NCI-H1092 treated with DMSO at 0.1 percent for 48 hours (cell line): ENCODE results near the gene CCL24.
A peak's percentile ranks its signal among the peaks of the same experiment; 100 is the strongest.
"Not testable (repeated sequence)": the region's sequence is repeated elsewhere in the genome, so short reads cannot be mapped to it uniquely, and the experiment has no call there.

Experiments
- DNase-seq: peaks from one replicate; lab custom pipeline; 2025; lab: John Stamatoyannopoulos, UW

Gene CCL24

GRCh38 chr7:75819711-75820110, 6.1 kb upstream of the CCL24 start:
- DNase-seq = no peak

DNA sequence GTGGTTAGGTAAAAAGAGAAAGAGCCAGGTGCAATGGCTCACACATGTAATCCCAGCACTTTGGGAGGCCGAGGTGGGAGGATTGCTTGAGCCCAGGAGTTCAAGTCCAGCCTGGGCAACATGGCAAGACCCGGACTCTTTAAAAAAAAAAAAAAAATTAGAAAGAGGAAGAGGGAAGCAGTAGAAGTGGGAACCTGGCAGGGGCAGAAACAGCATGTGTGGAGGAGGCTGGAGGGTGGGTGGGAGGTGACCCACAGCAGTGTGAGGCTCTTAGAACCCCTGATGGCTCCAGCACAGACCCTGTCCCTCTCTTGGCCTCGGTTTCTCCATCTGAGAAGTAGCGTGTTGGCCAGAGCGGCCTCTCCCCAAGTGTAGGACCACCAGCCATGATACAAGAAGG, 4.9 kb upstream of the CCL24 start:
- no peak for DNase-seq

DNA sequence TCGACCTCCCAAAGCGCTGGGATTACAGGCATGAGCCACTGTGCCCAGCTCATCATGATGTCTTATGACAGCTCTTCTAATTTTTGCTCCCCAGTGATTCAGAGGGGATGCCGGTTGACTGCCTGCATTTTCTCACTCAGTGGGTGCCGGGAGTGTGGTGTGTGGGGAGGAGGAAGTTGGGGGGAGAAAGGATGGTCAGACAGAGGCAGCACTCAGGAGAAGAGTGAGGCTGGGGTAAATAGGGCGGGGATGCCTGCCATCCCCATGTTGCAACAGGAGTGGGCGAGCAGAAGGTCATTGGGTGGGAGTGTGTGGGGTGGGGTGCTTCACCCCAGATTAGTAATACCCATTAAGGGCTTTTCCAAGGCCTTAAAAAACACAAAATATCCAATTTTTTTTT, 3.5 kb upstream of the CCL24 start:
- no peak for DNase-seq

DNA sequence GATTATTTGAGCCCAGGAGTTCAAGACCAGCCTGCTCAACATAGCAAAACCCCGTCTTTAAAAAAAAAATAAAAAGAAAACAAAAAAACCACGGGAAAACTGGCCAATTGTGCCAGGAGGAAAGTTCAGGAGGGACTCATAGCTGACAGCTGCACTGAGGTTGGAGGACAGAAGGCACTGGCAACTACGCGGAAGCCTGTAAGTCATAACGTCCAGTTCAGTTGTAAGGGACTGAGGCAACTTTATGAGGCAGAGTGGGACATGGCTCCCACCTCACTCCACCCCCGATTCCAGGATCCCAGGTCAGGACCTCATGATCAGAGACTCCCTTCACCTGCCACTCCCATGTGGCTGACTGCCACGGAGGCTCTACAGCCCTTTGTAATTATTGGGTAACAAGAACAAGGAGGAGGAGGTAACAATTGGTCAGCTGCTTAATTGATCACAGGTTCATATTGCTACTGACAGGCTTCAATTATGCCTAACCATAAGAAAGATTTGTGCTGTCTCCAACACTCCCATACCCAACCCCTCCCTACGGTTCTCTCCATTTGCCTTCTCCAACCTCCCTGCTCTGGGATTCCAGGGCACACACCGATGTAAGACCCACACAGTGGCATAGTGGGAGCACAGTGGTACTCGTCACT, 1.9 kb upstream of the CCL24 start:
- DNase-seq = no peak

DNA sequence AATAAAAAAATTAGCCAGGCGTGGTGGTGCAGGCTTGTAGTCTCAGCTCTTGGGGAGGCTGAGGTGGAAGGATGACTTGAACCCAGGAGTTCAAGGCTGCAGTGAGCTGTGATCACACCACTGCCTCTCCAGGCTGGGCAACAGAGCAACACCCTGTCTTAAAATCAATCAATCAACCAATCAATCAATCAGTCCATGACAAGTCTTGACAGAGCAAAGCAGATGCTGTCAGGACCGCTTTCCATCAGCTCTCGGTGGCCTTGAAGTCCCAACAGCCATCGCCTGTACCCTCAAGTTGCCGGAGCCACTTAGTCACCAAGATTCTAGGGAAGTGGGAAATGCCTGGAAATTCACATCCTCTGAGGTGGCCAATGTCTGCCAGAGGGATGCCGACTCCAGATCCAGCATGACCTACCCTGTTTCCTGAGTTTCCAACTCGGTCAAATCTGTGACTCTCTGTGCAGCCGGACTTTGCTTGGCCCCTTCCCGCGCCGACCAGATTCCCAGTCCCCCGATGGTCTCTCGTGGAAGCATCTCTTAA, 871 bp upstream of the CCL24 start:
- no peak for DNase-seq

DNA sequence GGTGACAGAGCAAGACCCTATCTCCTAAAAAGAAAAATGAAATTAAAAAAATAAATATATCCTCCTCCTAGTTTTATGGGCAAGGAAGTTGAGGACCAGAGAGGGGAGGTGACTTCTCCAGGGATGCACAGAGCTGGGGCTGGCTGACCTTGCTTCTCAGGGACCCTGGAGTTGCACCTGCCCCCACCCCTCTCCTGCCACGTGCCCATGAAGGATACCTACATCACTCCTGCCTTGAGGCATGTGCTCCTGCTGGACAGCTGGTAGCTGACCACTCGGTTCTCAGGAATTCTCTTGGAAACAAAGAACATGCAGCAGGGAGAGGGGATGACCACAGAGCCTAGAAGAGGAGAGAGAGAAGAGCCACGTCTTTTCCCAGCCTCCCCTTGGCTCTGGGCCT, 522 bp downstream of the CCL24 start:
- no peak for DNase-seq

DNA sequence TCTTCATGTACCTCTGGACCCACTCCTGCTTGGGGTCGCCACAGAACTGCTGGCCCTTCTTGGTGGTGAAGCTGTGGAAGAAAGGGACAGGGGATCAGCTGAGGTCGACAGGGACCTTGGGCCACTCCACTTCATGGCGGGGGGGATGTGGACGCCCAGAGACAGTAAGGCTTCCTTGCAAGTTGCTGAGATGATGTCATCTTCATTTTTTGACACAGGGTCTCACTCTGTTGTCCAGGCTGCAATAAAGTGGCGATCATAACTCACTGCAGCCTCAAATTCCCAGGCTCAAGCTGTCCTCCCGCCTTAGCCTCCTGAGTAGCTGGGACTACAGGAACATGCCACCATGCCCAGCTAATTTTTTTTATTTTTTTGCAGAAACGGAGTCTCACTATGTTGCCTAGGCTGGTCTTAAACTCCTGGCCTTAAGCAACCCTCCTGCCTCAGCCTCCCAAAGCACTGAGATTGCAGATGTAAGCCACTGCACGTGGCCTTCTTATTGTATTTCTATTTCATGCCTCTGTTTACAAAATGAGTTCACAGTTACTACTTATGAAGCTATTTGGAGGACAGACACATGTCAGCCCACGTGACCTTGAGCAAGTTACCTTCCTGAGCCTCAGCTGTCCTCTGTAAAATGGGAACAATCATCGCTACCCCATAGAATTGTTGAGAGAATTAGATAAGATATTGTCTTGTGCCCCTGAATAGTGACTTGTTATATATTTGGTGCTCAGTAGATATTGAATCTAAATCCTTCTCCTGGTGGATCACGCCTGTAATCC, 1.5 kb downstream of the CCL24 start:
- DNase-seq = no peak

DNA sequence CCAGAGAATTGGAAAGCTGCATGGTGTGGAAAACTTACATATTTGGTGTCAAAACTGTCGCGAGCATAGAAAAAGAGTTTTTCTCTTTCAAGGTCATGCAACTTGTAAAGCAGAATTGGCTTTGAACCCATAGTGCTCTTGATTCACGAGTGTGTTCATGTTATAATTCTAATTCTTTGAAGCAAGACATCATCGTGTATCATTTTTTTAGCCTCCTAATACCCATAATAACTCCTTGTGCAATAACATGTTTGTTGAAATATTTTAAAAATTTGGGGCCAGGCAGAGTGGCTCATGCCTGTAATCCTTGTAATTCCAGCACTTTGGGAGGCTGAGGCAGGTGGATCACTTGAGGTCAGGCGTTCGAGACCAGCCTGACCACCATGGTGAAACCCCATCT, 4.2 kb downstream of the CCL24 start:
- DNase-seq = no peak

DNA sequence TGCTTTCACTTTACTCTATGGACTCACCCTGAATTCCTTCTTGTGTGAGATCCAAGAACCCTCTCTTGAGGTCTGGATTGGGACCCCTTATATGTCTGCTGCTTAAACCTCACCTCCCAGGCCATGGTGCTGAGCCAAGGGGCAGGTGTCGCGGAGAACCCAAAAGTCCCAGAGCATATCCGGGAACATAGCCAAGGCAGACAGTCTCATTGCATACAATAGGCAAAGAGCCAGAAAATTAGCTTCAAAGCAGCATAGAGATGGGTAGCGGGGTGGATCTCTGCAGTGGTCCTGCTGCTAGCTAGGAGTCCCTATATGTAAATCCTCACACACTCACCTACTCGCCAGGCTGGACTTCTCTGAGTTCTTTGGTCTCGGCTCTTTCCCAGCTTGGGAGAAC, 5.5 kb downstream of the CCL24 start:
- DNase-seq = peak; percentile 91

- no peak for DNase-seq
Measured at GRCh38 chr7:75807452-75807851, 6.2 kb downstream of the CCL24 start.

- no peak for DNase-seq
Measured at GRCh38 chr7:75806560-75807307, 6.9 kb downstream of the CCL24 start.

- DNase-seq = no peak
Measured at GRCh38 chr7:75804705-75805104, 8.9 kb downstream of the CCL24 start.

DNA sequence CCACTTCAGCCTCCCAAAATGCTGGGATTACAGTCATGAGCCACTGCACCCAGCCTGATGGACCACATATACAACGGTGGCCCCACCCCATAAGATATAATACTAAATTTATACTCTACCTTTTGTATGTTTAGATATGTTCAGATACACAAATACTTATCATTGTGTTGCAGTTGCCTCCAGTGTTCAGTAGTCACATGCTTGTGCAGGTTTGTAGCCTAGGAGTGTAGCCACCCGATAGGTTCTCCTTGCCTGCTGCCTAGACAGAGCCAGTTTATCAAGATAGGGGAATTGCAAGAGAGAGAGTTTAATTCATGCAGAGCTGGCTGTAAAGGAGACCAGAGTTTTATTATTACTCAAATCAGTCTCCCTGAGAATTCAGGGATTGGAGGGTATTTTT, 9.6 kb downstream of the CCL24 start:
- no peak for DNase-seq

GRCh38 chr7:75802552-75802821, 11.1 kb downstream of the CCL24 start:
- no peak for DNase-seq

GRCh38 chr7:75798770-75799169, 14.8 kb downstream of the CCL24 start:
- no peak for DNase-seq

- DNase-seq = no peak
Measured at GRCh38 chr7:75796420-75796819, 17.2 kb downstream of the CCL24 start.

- DNase-seq = no peak
Measured at GRCh38 chr7:75795831-75796285, 17.7 kb downstream of the CCL24 start.

DNA sequence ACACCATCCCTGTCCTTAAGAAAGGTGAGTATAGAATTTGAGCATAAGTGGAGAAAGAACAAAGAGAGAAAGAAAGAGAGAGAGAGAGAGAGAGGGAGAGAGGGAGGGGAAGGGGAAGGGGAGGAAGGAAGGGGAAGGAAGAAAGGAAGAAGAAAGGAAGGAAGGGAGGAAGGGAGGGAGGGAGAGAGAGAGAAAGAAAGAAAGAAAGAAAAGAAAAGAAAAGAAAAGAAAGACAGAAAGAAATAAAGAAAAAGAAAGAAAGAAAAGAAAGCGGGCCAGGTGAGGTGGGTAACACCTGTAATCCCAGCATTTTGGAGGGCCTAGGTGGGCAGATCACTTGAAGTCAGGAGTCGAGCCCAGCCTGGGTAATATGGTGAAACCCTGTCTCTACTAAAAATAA, 19.9 kb downstream of the CCL24 start:
- DNase-seq = no peak

- DNase-seq = not testable (repeated sequence)
Measured at GRCh38 chr7:75792567-75792966, 21.0 kb downstream of the CCL24 start.

DNA sequence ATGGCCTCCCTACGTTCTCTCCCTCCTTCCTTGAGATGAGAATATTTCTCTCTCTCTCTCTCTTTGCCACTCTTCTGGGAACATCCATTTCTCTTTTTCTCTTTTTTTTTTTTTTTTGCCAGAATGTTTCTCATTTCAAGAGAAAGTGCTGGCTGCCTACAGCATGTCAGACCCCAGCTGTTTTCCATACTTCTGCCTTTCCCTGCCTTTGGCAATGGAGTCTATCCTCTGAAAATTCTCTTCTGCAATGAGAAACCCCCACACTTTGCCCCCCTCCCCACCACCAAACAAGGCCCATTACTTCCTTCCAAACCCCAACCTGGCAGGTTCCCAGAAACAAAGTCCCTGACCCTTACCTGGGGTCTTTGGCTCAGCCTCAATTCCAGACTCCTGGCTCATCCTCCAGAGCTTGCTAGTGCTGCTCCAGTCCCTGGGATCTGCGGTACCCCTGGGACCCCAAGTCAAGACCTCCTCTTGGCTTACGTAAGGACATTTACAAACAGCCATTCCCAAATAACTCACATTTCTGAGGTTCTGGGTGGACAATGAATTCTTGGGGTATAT, 24.2 kb downstream of the CCL24 start:
- no peak for DNase-seq

DNA sequence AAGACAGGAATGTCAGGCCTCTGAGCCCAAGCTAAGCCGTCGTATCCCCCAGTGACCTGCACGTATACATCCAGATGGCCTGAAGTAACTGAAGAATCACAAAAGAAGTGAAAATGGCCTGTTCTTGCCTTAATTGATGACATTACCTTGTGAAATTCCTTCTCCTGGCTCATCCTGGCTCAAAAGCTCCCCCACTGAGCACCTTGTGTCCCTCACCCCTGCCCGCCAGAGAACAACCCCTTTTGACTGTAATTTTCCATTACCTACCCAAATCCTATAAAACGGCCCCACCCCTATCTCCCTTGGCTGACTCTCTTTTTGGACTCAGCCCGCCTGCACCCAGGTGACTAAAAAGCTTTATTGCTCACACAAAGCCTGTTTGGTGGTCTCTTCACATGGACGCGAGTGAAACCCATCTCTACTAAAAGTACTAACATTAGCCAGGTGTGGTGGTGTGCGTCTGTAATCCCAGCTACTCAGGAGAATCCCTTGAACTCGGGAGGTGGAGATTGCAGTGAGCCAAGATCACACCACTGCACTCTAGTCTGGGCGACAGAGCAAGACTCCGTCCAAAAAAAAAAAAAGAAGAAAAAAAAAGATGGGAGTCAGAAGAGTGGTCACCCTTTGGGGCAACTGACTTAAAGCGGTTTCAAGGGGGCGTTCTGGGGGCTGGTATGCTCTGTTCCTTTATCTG, 25.3 kb downstream of the CCL24 start:
- not testable (repeated sequence) for DNase-seq

DNA sequence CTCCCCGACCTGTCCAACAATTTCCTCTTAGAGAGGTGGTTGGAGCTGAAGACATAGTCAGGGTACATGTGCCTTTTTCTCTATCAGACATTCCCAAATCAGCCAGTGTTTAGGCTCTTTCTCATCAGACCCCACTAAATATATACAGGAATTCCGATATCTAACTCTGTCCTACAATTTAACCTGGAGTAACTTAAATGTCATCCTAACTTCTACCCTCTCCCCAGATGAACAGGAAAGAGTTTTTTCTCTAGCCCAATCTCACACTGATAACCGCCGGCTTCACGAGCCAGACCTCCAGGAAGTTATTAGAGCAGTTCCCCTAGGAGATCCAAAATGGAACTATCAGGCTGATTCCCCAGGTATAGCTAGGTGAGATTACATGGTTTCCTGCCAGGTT, 30.5 kb downstream of the CCL24 start:
- DNase-seq = not testable (repeated sequence)
